Testis (tissue), 3 donors: ENCODE data around the gene MPC1. TPM values are rescaled to one million over a fixed set of nuclear protein-coding genes. Genes with fewer than 3 reads are reported as not detected.
"Not testable (repeated sequence)": the region's sequence is repeated elsewhere in the genome, so short reads cannot be mapped to it uniquely, and the experiment has no call there.

Experiments used
- DNase-seq: peaks from one replicate; pipeline ENCODE4 v3.0.0-alpha.2; 2019
- H3K27ac ChIP-seq, 2 donors: fragments of 200-600 bp; sonication (generic); one replicate each; pipeline ENCODE4 v1.5.1; 2019
- H3K27me3 ChIP-seq: fragments of 200-600 bp; sonication (generic); one replicate; pipeline ENCODE4 v1.5.1; 2019
- H3K36me3 ChIP-seq: fragments of 200-600 bp; sonication (generic); one replicate; pipeline ENCODE4 v1.5.1; 2017; ENCODE audit warnings: low read depth; ENCODE audit errors: missing control alignments
- H3K4me1 ChIP-seq: fragments of 200-600 bp; sonication (generic); one replicate; pipeline ENCODE4 v1.5.1; 2019
- H3K4me3 ChIP-seq, 2 donors: fragments of 200-600 bp; sonication (generic); one replicate each; pipeline ENCODE4 v1.5.1; 2017 to 2019
- H3K9me3 ChIP-seq: fragments of 200-600 bp; sonication (generic); one replicate; pipeline ENCODE4 v1.5.1; 2017
- CTCF ChIP-seq, 3 experiments: fragments of 450-650 bp in 2 of 3; fragments of 200-600 bp in 1 of 3; sonication (generic) in 1 of 3; IDR thresholded peaks; one replicate each; pipeline ENCODE4 v1.5.1; 2016 to 2019; ENCODE audit warnings: antibody characterized with exemption in 3 of 3, mild to moderate bottlenecking in 2 of 3, moderate library complexity in 1 of 3
- POLR2A ChIP-seq: fragments of 450-650 bp; IDR thresholded peaks from one replicate; pipeline ENCODE4 v1.6.1; 2017; ENCODE audit warnings: antibody characterized with exemption, mild to moderate bottlenecking, moderate library complexity
- WGBS, 2 donors: methylation state at CpG; one replicate each; pipeline ENCODE4 v1.1.5; 2018; 5-methylcytosine and 5-hydroxymethylcytosine counted together
- intact Hi-C: fragments of 100-400 bp; cut with DNase I; formaldehyde crosslinking; loops from one replicate; pipeline ENCODE4 v1.15.1; 2023; ENCODE audit warnings: low total_unique reads
- polyA plus RNA-seq: library from polyadenylated mRNA; stranded (reverse); fragments of 350-450 nt; fragmentation: Illumina TruSeq; extraction: RNeasy Lipid Tissue Mini Kit (QIAGEN cat#74804); gene quantifications from one replicate; pipeline ENCODE4 v1.2.3, GENCODE V29; 2014; ENCODE audit warnings: low read depth, low replicate concordance; ENCODE audit not compliant: insufficient read depth
- total RNA-seq, 2 donors: library from RNA; depleted of rRNA; stranded (reverse); fragments of >200 nt; gene quantifications; one replicate each; pipeline ENCODE4 v1.2.3, GENCODE V29; 2016

Gene MPC1
- total and polyA plus RNA-seq, 3 donors from 2014 or later = 22.5 to 54.2 (median 24.0) TPM

DNA sequence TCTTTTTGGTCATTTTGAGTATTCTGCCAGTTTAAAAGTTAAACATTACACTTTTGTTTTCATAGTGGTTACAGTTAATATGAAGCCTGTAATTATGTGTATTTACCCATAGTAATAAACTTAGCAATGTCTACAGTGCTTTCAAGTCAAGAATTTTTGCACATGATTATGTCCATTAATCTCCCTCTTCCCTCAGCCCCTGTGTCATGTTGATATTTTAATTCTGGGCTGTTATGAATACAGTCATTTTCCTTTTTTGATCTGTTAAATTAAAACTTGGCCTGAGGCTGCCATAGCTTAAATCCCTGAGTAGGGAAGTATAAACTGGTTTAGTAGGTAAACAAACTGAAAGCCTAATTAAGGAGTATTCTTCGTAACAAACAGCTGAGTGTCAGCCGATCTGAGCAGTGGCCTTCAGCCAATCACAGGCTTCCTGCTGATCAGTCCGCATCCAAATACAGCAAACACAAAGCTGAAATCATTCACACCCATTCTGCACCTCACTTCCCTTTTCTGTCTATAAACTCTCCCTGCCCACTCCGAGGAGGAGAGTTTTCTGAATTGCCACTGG is 30.9 kb downstream of the MPC1 start:
- no peak for TF ChIP-seq CTCF (IDR thresholded peaks at IDR 0.05)
- 38 to 45% methylated on average over 4 of the region's 4 CpGs for WGBS, 2 donors
- H3K4me1 ChIP-seq = no peaks in the 10 kb centered on the region
- no peaks in the 10 kb centered on the region for H3K9me3 ChIP-seq
- H3K36me3 ChIP-seq = no peaks in the 10 kb centered on the region
- no peak overlapping the region for H3K27ac ChIP-seq
- no peak overlapping the region for H3K4me3 ChIP-seq
- H3K27me3 ChIP-seq = no peaks in the 10 kb centered on the region
- intact Hi-C loops = no loop called here
- no peak for DNase-seq

GRCh38 chr6:166348305-166348949 is 34.3 kb downstream of the MPC1 start:
- no peak for DNase-seq
- no peaks in the 10 kb centered on the region for H3K36me3 ChIP-seq
- H3K4me1 ChIP-seq = no peaks in the 10 kb centered on the region
- H3K4me3 ChIP-seq = no peak overlapping the region
- no peak for TF ChIP-seq CTCF (IDR thresholded peaks at IDR 0.05)
- no peak for TF ChIP-seq POLR2A
- intact Hi-C loops = no loop called here
- 88 to 90% methylated on average over 6 of the region's 6 CpGs for WGBS, 2 donors
- H3K27me3 ChIP-seq = no peaks in the 10 kb centered on the region
- H3K9me3 ChIP-seq = no peaks in the 10 kb centered on the region
- no peak overlapping the region for H3K27ac ChIP-seq

DNA sequence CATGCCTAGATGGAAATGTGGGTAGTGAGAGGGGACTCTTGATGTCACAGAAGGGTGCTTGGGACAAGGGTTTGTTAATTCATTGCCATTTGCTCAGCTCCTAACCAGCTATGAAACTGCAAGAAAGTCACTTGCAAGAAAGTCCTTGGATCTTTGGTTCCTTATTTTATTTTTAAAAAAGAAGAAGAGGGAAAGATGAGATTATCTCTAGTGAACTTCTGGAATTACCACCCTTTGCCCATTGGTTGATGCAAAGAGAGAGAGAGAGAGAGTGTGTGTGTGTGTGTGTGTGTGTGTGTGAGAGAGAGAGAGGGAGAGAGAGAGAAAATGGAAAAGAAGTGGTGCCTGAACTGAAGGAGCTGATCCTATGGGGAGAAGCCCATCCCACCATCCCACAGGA is 35.8 kb downstream of the MPC1 start:
- Histone ChIP-seq H3K27ac (no peak overlapping the region), H3K9me3 (no peaks in the 10 kb centered on the region), H3K4me1 (no peaks in the 10 kb centered on the region), H3K4me3 (no peak overlapping the region), H3K36me3 (no peaks in the 10 kb centered on the region), H3K27me3 (no peaks in the 10 kb centered on the region)
- no peak for TF ChIP-seq POLR2A
- no peak for DNase-seq
- intact Hi-C loops = no loop called here

GRCh38 chr6:166346449-166346848 is 36.3 kb downstream of the MPC1 start:
- WGBS, 2 donors = 88 to 90% methylated on average over 3 of the region's 3 CpGs
- TF ChIP-seq POLR2A = no peak
- TF ChIP-seq CTCF (IDR thresholded peaks at IDR 0.05) = no peak
- no peak for DNase-seq

DNA sequence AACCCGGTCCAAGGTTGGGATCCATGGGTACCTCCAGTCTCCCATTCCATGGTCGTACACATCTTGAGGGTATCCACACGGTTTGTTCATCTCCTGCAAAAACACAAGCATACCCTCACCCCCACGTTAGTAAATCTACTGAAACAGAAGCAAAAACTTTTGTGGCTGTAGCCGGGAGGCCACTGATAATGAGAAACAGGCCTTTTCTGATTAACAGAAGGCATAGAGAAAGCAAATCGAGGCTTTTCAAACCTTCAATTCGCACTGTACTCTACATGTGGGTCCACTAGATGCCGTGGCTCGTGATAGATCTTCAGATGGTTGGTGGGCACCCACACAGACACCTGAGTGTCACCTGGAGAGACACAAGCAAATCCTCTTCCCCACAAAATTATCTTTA is 37.1 kb downstream of the MPC1 start:
- H3K4me3 ChIP-seq, H3K36me3 ChIP-seq, intact Hi-C loops, DNase-seq, H3K9me3 ChIP-seq, H3K27ac ChIP-seq, H3K27me3 ChIP-seq: not testable (repeated sequence)
- H3K4me1 ChIP-seq = peaks cover 12% of the 10 kb centered on the region
- 79 to 83% methylated on average over 9 of the region's 9 CpGs for WGBS, 2 donors

More at GRCh38 chr6:166346449-166346848, 36.3 kb downstream of the MPC1 start:
- intact Hi-C loops = no loop called here
- H3K4me3 ChIP-seq = no peak overlapping the region
- peaks cover 4% of the 10 kb centered on the region for H3K4me1 ChIP-seq
- H3K27me3 ChIP-seq = no peaks in the 10 kb centered on the region
- no peaks in the 10 kb centered on the region for H3K36me3 ChIP-seq
- H3K27ac ChIP-seq = no peak overlapping the region
- H3K9me3 ChIP-seq = no peaks in the 10 kb centered on the region

- H3K4me3 ChIP-seq, DNase-seq, H3K36me3 ChIP-seq, H3K9me3 ChIP-seq, H3K27ac ChIP-seq, intact Hi-C loops, H3K27me3 ChIP-seq: not testable (repeated sequence)
- H3K4me1 ChIP-seq = peaks cover 16% of the 10 kb centered on the region
- 85 to 86% methylated on average over 2 of the region's 2 CpGs for WGBS, 2 donors
Measured at GRCh38 chr6:166344921-166345320, 37.8 kb downstream of the MPC1 start.
